Body of pancreas (tissue), 4 donors: Measurements from ENCODE around the gene TSPOAP1.

ENCODE experiments used
- POLR2A ChIP-seq, 3 donors: fragments of 450-650 bp; IDR thresholded peaks; one replicate each; pipeline ENCODE4 v1.6.1; 2016; ENCODE audit warnings: antibody characterized with exemption in 3 of 3, mild to moderate bottlenecking in 2 of 3
- TF ChIP-seq, protein P1 (sequence below), 7 experiments: fragments of 450-650 bp in 4 of 7; fragments of 200-600 bp in 3 of 7; sonication (generic) in 3 of 7; IDR thresholded peaks; one replicate each; pipeline ENCODE4 v1.5.1; 2016 to 2019; ENCODE audit warnings: antibody characterized with exemption in 7 of 7

DNA sequence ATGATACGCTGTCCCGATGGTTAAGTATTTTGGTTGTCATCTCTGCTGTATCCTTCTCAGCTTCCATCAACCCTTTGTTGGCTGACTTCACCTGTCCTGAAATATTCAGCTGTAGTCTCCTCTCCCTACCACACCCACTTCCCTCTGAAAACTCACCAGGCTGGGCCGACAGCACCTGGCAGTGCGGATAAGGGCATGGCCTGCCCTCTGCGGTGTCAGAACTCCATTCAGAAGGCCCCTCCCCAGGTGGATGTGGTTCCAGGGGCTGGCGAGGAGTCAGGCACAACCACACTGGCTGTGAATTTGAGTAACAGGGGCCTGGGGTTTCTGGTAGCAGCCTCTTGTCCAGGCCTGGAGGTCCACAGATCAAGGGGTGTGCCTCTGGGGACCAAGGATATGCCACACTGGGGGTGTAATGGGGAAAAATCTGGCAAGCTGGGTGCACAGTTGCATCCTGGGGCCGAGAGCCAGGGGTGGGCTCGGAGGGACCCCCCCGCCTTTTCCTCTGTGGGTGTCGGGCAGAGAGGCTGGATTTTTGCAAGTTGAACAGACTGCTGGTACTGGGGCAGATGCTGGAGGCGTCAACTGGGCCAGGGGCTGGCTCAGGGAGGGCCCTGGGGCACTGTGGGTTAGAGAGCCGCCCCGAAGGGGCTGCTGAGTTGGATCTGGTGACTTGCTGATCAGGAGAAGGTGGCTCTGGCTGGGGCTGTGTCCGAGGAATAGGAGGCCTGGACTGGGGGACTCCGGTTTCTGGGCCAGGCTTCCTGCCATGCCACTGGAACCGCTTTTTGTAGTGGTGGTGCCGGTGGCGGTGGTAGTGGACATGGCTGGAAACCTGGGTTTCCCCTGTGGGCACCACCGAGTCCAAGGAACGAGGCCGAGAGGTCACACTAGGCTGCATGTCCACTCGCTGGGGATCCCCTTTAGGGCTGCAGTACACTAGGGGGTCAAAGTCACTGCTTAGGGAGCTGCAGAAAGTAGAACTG, 29.0 kb upstream of the TSPOAP1 start:
- no peak for TF ChIP-seq POLR2A (IDR thresholded peaks at IDR 0.05)
- TF ChIP-seq, protein P1, sequence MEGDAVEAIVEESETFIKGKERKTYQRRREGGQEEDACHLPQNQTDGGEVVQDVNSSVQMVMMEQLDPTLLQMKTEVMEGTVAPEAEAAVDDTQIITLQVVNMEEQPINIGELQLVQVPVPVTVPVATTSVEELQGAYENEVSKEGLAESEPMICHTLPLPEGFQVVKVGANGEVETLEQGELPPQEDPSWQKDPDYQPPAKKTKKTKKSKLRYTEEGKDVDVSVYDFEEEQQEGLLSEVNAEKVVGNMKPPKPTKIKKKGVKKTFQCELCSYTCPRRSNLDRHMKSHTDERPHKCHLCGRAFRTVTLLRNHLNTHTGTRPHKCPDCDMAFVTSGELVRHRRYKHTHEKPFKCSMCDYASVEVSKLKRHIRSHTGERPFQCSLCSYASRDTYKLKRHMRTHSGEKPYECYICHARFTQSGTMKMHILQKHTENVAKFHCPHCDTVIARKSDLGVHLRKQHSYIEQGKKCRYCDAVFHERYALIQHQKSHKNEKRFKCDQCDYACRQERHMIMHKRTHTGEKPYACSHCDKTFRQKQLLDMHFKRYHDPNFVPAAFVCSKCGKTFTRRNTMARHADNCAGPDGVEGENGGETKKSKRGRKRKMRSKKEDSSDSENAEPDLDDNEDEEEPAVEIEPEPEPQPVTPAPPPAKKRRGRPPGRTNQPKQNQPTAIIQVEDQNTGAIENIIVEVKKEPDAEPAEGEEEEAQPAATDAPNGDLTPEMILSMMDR (IDR thresholded peaks at IDR 0.05), result no peak
